ENCODE data around the gene SSPN.

The SSPN gene, protein sequence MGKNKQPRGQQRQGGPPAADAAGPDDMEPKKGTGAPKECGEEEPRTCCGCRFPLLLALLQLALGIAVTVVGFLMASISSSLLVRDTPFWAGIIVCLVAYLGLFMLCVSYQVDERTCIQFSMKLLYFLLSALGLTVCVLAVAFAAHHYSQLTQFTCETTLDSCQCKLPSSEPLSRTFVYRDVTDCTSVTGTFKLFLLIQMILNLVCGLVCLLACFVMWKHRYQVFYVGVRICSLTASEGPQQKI

DNA sequence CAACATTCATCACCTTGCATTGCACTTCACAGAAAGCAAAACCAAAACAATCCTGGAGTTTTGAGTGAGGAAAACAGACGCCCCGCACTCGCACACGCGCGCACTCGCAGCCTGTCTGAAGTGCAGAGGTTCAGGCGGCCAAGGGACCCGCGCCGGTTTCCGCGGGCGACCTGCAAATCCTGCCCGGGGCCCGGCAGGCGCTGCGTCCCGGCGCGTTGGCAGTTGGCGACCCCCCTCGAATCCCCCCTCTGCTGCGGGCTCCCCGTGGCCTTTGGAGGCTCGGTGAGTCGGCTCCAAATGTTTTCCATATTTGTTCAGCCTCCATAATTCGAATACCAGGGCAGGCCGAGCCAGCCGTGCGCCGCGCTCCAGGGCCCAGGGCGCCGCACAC lies at the start of gene SSPN:
TSS of gene SSPN (plus strand) at position 324 of the 391 bp plus-strand sequence. CDS start 100 bp downstream, outside the sequence.
- peak within 1 kb of the TSS; percentile 62 for H3K4me3 ChIP-seq (ENCODE audit: low read depth, low read length)
- TF ChIP-seq, protein P1, sequence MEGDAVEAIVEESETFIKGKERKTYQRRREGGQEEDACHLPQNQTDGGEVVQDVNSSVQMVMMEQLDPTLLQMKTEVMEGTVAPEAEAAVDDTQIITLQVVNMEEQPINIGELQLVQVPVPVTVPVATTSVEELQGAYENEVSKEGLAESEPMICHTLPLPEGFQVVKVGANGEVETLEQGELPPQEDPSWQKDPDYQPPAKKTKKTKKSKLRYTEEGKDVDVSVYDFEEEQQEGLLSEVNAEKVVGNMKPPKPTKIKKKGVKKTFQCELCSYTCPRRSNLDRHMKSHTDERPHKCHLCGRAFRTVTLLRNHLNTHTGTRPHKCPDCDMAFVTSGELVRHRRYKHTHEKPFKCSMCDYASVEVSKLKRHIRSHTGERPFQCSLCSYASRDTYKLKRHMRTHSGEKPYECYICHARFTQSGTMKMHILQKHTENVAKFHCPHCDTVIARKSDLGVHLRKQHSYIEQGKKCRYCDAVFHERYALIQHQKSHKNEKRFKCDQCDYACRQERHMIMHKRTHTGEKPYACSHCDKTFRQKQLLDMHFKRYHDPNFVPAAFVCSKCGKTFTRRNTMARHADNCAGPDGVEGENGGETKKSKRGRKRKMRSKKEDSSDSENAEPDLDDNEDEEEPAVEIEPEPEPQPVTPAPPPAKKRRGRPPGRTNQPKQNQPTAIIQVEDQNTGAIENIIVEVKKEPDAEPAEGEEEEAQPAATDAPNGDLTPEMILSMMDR (IDR thresholded peaks at IDR 0.05; ENCODE audit: low read depth, low read length): no peak

DNA sequence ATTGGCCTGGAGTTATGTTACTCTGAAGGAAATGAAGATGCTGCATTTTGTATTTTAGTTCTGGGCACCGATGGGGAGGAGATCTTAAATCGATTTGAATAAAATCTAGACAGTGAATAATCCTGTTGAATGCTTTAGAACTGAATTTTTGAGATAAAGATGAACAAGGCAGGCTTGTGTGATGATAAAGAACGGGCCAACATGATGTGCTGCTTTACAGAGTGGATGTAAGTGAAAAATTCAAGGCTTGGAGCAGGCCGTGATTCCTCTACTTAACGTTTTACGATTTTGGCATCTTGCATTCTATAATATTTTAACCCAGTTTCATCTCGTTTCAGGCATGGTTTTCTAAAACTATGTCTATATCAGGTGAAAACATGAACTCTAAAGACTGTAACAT lies 47.1 kb upstream of the SSPN start:
- TF ChIP-seq, protein P1 (IDR thresholded peaks at IDR 0.05; ENCODE audit: low read depth, low read length): no peak
- H3K4me3 ChIP-seq (ENCODE audit: low read depth, low read length): no peak overlapping the region

DNA sequence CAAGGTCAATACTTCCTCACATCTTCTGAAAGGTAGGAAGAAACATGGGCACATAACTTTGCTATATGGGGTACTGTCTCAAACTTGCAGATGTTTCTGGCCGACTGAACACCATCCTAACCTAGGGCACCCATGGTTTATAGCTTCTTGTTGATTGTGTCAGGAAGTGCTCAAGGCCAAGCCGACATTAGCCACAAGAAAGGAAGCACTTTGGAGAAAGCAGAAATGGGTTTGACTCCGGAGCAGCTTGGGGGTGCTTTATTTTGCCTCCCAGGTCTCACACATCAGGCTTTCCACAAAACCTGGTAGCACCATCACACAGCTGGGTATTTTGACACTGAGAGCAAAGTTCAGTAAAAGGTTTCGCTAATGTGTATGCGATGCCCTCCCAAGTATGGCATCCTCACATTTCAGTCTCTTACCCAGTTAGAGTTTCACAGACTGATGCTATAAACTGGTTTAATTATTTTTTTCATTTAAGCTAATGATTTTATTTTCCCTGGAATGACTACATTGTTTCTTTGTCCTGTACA lies 45.3 kb upstream of the SSPN start:
- no peak overlapping the region for H3K4me3 ChIP-seq (ENCODE audit: low read depth, low read length)
- TF ChIP-seq, protein P1 (IDR thresholded peaks at IDR 0.05; ENCODE audit: low read depth, low read length): no peak

DNA sequence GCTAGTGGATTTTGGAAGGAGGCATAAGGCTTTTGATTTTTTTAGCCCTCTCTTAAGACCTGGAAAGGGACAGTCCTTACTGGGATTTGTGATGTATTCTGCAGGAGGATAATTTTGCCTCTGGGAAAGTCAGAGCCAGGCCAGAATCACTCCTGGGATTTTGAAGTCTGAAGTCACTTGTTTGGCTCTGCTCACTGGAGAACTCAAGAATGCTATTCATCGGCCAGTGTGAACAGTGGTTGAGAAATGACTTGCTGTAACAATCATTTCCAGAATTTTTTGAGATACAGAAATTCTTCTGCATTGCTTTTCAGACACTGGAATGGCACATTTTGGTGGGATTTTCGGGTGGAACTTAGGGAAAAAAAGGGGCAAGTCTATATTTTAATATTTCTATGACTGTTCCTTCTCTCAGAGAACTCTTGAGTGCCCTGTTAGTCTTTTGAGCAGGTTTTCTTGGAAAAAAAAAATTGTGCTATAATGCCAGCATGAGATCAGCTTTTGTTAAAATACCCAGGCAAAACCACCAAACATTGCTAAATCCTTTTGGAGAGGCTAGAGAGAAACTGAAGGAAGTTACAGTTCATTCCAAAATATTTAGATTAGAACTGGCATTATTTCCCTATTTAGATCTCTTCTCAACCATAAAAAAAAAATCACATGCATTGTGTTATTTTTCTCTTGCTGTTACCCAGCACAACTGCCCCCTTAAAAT lies 44.5 kb upstream of the SSPN start:
- TF ChIP-seq, protein P1 (IDR thresholded peaks at IDR 0.05; ENCODE audit: low read depth, low read length): no peak
- no peak overlapping the region for H3K4me3 ChIP-seq (ENCODE audit: low read depth, low read length)

DNA sequence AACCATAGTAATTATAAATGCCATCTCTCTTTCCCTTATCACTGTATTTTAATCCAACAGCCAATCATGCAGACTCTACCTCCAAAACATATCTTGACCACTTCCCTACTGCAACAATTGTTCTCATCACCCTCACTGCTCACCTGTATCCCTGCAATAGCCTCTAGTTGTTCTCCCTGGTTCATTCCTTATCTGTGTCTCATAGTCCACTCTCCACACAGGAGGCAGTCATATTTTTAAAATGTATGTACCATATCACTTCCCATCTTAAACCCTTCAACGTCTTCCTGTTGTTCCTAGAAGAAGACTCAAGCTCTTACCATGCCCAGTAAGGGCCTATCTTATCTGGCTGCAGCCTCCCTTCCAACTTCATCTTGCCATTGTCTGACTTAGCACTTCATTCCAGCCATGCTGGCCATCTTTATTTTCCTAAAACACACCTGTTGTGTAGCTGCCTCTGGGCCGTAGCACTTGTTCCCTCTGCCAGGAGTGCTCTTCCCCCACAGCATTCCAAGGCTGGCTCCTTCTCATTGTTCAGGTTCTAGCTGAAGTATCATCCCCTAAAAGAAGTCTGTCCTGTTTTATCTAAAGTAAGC lies 42.8 kb upstream of the SSPN start:
- H3K4me3 ChIP-seq (ENCODE audit: low read depth, low read length): no peak overlapping the region
- TF ChIP-seq, protein P1 (IDR thresholded peaks at IDR 0.05; ENCODE audit: low read depth, low read length): no peak

DNA sequence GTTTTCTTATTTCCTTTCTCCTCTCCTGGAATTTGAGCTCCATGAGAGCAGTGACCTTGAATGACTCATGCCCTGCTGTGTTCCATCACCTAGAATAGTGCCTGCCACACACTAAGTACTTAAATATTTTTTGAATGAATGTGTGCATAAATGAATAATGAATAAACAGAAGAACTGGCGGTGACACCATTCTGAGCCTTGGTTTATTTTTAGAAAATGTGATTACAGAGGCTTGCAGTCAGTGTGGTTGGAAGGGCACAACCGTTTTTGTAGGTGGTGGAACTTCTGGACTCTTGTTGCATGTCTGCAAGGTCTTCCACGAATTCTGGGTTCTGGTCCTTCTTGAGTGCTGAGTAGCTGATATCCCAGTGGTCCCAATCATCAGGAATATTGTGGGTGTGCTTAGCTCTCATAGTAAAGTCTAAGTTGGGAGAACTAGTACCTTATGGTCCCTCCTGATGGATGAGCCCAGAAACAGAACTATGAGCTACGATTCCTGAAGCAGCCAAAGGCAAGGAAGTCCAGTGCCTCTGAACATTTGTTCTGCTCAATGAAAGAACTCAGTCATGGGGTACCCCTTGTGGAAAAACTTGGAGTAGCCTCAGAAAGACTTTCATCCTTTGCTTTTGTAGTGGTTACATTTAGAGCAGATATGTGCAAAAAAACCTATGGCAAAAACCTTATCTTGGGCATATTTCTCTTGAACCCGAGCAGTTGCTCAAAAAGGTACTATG lies 41.8 kb upstream of the SSPN start:
- H3K4me3 ChIP-seq (ENCODE audit: low read depth, low read length): no peak overlapping the region
- TF ChIP-seq, protein P1 (IDR thresholded peaks at IDR 0.05; ENCODE audit: low read depth, low read length): no peak
